Type B pancreatic cell (in vitro differentiated cells): ENCODE measurements around the gene VCL. TPM values are rescaled to one million over a fixed set of nuclear protein-coding genes. Genes with fewer than 3 reads are reported as not detected.

Experiments used
- DNase-seq: peaks from one replicate; pipeline ENCODE4 v3.0.0; 2021; ENCODE audit warnings: mixed read lengths; ENCODE audit not compliant: unreplicated experiment; ENCODE audit errors: extremely low spot score
- H3K27ac Mint-ChIP-seq: 2 replicates; pipeline ENCODE4 v1.8.0; 2021; ENCODE audit warnings: mild to moderate bottlenecking, mixed read lengths
- H3K27me3 Mint-ChIP-seq: 2 replicates; pipeline ENCODE4 v1.8.0; 2021; ENCODE audit warnings: mixed read lengths
- H3K36me3 Mint-ChIP-seq: 2 replicates; pipeline ENCODE4 v1.8.0; 2021; ENCODE audit warnings: mixed read lengths
- H3K4me1 Mint-ChIP-seq: one replicate; pipeline ENCODE4 v1.8.0; 2021; ENCODE audit warnings: mixed read lengths; ENCODE audit not compliant: unreplicated experiment
- H3K4me3 Mint-ChIP-seq: 2 replicates; pipeline ENCODE4 v1.8.0; 2021; ENCODE audit warnings: mild to moderate bottlenecking, mixed read lengths
- H3K9me3 Mint-ChIP-seq: 2 replicates; pipeline ENCODE4 v1.8.0; 2021; ENCODE audit warnings: mixed read lengths
- total RNA-seq: library from RNA; stranded (reverse); gene quantifications from 2 replicates; pipeline ENCODE4 v1.2.1, GENCODE V29; 2021; ENCODE audit warnings: low replicate concordance
- TF ChIP-seq, protein P1 (sequence below): fragments of 200-600 bp; sonication (generic); conservative IDR thresholded peaks from 2 replicates; pipeline ENCODE4 v1.5.0; 2021; ENCODE audit warnings: antibody characterized with exemption, mild to moderate bottlenecking

VCL gene
- total RNA-seq, 1 donor from 2014 or later = 125 TPM

DNA sequence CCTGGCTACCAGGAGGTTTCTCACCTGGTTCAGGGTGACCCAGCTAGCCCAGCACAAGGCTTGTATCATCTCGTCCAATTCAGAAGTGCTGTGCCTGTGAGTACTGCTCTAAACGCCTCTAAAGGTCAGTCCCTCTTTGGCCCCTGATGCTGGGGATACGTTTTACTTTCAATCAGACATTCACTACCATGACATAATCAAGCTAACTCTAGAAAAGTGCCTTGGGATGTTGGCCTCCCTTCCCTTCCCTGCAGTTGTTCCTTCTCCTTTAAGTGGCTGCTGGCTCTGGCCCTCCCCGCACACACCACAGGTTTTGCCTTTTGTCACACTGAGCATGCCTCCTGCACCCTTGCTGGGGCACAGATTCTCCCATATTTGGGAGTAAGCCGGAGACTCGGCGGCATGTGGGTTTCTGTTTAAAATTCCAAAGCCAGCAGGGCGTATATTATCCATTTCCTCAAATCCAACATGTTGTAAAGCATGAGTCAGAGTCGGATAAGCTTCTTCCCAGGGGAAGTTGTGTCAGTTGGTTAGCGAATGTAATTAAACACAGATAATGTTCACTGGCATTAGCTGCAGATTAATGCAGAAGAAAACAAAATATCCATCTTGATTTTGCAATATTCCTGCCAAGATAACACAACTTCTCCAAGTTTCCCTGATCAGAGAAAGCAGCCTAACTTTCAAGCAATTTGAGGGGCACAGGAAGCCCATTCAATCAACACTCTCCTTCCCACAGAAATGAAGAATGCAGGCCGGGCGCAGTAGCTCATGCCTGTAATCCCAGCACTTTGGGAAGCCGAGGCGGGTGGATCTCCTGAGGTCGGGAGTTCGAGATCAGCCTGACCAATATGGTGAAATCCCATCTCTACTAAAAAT, 31.8 kb upstream of the VCL start:
- TF ChIP-seq, protein P1, sequence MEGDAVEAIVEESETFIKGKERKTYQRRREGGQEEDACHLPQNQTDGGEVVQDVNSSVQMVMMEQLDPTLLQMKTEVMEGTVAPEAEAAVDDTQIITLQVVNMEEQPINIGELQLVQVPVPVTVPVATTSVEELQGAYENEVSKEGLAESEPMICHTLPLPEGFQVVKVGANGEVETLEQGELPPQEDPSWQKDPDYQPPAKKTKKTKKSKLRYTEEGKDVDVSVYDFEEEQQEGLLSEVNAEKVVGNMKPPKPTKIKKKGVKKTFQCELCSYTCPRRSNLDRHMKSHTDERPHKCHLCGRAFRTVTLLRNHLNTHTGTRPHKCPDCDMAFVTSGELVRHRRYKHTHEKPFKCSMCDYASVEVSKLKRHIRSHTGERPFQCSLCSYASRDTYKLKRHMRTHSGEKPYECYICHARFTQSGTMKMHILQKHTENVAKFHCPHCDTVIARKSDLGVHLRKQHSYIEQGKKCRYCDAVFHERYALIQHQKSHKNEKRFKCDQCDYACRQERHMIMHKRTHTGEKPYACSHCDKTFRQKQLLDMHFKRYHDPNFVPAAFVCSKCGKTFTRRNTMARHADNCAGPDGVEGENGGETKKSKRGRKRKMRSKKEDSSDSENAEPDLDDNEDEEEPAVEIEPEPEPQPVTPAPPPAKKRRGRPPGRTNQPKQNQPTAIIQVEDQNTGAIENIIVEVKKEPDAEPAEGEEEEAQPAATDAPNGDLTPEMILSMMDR = no peak
- Mint-ChIP-seq H3K27ac (peak overlapping the region; percentile 89), H3K36me3 (no peaks in the 10 kb centered on the region), H3K4me3 (peak overlapping the region; percentile 81), H3K27me3 (no peaks in the 10 kb centered on the region), H3K4me1 (peaks cover 32% of the 10 kb centered on the region), H3K9me3 (no peaks in the 10 kb centered on the region)
- peak; percentile 81 for DNase-seq

DNA sequence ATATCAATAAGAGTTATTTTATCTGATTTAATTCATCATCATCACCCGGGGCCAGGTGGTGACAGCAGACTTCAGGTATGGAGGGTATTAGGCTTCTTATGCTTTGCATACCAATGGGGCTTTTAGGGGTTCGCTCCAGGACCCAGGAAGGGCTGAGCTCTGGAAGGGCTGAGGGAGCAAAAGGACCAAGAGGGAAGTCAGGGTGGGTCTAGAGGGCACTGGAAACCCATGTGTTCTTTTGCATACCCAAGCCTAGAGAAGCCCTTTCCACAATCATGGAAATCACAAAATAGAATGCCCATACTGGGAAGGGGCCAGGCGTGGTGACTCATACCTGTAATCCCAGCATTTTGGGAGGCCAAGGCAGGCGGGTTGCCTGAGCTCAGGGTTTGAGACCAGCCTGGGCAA, 30.9 kb upstream of the VCL start:
- Mint-ChIP-seq H3K27me3 (no peaks in the 10 kb centered on the region), H3K36me3 (no peaks in the 10 kb centered on the region), H3K4me1 (peaks cover 37% of the 10 kb centered on the region), H3K9me3 (no peaks in the 10 kb centered on the region), H3K27ac (peak overlapping the region; percentile 89), H3K4me3 (no peak overlapping the region)
- DNase-seq = no peak
- TF ChIP-seq, protein P1 = no peak

DNA sequence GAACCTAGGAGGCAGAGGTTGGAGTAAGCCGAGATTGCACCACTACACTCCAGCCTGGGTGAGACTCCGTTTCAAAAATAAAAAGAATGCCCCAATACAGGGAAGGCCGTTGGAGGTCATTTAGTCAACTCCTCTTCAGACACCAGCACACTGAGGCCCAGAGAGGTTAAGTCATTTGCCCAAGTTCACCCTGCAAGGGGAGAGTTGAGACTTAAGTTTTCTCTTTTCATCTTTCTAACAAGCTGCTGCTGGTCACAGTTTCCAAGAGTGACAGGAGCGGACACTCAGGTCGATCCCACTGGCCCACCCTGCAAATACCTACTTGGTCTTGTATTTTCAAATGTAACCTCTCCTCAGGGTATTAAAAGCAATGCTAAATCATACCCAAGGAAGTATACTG, 30.4 kb upstream of the VCL start:
- no peaks in the 10 kb centered on the region for H3K9me3 Mint-ChIP-seq
- H3K27ac Mint-ChIP-seq = peak overlapping the region; percentile 76
- peaks cover 37% of the 10 kb centered on the region for H3K4me1 Mint-ChIP-seq
- TF ChIP-seq, protein P1 = no peak
- no peaks in the 10 kb centered on the region for H3K36me3 Mint-ChIP-seq
- no peaks in the 10 kb centered on the region for H3K27me3 Mint-ChIP-seq
- DNase-seq = peak; percentile 16
- no peak overlapping the region for H3K4me3 Mint-ChIP-seq

DNA sequence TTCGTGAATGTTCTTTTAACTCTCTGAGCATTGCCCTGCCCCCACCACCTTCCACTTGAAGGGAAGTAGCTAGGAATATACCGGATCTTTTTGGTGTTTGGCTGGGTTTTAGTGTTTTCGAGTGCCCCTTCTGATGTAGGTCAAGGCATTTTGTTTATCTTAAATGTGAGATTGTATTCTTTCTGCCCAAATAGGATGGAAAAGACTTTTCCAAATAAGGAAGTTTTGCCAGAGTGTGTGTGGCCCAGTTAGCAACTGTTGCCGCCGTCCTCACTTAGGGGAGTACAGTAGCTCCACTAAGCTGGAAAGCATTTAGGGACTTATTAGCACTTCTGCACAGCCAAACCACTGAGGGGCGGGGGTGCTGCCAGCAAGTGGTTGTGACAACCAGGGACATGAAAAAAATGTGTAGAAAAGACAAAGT, 29.8 kb upstream of the VCL start:
- Mint-ChIP-seq H3K4me3 (peak overlapping the region; percentile 11), H3K27ac (peak overlapping the region; percentile 76), H3K36me3 (no peaks in the 10 kb centered on the region), H3K27me3 (no peaks in the 10 kb centered on the region), H3K9me3 (no peaks in the 10 kb centered on the region), H3K4me1 (peaks cover 37% of the 10 kb centered on the region)
- DNase-seq = peak; percentile 24
- TF ChIP-seq, protein P1 = no peak

DNA sequence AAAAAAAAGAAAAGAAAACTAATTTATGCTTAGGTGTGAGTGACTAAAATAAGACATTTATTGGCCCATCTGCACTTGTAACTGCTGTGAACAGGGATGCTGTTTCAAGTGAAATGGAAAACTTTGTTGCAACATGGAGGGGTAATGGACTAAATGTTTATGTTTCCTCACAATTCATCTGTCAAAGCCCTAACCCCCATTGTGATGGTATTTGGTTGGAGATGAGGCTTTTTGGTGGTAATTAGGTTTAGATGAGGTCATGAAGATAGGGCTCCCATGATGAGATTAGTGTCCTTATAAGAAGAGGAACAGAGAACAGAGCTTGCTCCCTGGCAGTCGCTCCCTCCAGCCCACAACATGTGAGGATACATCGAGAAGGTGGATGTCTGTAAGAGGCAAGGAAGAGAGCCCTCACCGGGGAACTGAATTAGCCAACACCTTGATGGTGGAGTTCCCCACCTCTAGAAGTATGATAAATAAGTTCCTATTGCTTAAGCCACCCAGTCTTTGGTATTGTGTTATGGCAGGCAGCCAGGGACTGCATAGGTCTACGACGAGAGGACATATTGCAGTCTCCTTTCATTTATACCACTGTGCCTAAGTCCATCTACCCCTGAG, 28.6 kb upstream of the VCL start:
- Mint-ChIP-seq H3K27me3 (no peaks in the 10 kb centered on the region), H3K9me3 (no peaks in the 10 kb centered on the region), H3K4me1 (peaks cover 37% of the 10 kb centered on the region), H3K36me3 (no peaks in the 10 kb centered on the region), H3K4me3 (no peak overlapping the region), H3K27ac (no peak overlapping the region)
- DNase-seq = peak; percentile 34
- TF ChIP-seq, protein P1 = no peak
